AG10803 (cell line): ENCODE measurements around the gene HAX1.

ENCODE experiments used
- DNase-seq: peaks from one replicate; pipeline ENCODE4 v3.0.0; 2010; ENCODE audit warnings: low read depth
- H3K4me3 ChIP-seq: 2 replicates; pipeline ENCODE4 v1.5.1; 2011; ENCODE audit warnings: mild to moderate bottlenecking, low read length, control low read depth
- TF ChIP-seq, protein P1 (sequence below): conservative IDR thresholded peaks from 2 replicates; pipeline ENCODE4 v1.5.1; 2011; ENCODE audit warnings: mild to moderate bottlenecking, low read length, control low read depth, inconsistent platforms

HAX1 gene

DNA sequence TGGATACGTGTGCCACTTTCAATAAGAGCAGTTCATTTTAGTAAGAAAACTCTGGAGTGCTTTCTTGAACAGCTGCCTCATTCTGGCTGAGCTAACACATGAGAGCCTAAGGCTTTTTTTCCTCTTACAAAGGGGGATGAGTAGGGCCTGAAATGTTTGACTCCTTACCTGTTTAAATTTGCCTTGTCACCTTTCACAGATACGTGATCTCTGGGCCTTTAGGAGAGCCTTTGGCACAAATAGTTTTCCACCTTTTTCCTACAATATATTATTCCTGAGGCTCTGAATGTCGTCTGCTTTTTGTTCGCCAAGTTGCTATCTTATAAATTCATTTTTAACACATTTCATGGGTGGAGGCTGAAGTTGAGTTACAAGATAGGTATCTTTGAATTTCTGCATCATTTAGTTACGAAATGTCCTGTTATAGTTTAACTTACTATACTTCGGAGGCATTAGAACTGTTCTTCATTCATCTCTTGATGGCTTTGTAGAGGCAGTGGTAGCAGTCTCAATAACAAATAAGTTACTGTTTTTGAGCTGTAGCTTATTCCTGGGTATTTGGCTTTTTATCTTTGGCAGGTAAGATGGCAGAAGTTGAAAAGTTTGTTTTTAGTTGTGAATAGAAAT, 34.4 kb upstream of the HAX1 start:
- H3K4me3 ChIP-seq: no peak overlapping the region
- DNase-seq: no peak
- TF ChIP-seq, protein P1, sequence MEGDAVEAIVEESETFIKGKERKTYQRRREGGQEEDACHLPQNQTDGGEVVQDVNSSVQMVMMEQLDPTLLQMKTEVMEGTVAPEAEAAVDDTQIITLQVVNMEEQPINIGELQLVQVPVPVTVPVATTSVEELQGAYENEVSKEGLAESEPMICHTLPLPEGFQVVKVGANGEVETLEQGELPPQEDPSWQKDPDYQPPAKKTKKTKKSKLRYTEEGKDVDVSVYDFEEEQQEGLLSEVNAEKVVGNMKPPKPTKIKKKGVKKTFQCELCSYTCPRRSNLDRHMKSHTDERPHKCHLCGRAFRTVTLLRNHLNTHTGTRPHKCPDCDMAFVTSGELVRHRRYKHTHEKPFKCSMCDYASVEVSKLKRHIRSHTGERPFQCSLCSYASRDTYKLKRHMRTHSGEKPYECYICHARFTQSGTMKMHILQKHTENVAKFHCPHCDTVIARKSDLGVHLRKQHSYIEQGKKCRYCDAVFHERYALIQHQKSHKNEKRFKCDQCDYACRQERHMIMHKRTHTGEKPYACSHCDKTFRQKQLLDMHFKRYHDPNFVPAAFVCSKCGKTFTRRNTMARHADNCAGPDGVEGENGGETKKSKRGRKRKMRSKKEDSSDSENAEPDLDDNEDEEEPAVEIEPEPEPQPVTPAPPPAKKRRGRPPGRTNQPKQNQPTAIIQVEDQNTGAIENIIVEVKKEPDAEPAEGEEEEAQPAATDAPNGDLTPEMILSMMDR: no peak

DNA sequence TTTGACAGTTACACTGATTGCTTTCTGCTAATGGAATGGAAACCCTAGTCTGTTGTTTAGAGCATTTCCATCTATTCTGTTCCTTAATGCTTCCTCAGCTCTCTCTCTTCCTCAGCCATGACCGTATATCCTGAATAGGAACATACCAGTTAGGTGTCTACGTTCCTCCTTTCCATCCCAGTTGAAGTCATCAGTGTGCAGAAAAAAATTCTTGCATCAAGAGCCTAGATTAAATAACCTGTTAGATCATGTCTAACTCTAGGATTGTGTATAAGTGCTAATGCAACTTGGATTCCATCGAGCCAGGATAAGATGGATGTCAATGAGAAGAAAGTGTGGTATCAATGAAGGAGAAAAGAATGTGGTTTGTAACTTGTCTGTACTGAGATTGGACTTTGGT, 32.9 kb upstream of the HAX1 start:
- TF ChIP-seq, protein P1: no peak
- no peak overlapping the region for H3K4me3 ChIP-seq
- no peak for DNase-seq

DNA sequence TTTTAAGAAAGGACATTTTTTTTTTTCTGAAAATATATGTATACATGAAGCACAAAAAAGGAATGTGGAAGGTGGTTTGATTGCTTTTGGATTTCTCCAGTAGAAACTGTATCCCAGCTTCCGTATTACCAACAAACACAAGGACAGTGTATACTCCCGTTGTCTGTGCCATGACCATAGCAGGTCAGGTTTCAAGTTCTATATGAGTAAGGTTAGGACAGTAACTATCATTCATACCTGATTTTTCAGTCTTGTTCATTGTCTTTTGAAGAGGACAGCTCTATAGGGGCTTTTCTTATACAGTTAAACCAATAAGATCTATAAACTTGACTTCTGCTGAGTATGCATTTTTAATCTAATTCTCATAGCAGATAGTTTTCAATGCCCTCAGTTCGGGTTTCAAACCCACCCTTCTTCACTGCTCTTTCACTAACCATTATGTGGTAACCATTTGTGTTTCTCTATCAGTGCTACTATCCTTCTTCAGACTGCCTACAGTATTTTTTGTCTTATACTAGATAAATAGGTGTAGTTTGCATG, 32.1 kb upstream of the HAX1 start:
- TF ChIP-seq, protein P1: no peak
- no peak for DNase-seq
- H3K4me3 ChIP-seq: no peak overlapping the region

DNA sequence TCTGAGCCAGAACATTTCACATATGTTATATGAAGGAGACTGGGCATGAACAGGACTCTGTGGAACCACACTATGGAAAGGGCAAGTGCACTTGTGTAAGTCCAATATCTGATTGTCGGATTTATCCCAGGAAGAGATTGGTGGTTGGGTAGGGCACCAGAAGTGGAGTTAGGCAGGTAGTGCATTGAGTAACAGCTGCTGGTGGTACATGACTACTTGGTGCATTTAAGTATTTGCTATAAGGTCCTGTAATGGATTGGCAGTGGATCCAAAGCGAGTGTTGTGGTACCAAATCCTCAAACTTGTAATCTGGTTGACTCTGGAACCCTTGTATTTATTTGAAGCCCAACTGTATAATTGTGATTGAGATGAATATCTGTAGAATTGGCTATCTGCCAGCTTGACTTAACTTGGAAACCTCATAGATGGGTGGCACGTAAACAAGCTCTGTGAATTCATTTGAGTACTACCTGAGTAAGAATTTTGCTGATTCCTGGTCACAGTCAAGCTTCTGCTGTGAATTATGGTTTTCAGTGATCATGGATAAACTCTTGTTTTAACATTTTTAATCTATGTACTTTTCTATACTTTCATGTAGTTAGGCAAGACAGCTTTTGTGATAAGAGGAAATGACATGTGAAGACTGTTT, 30.6 kb upstream of the HAX1 start:
- no peak for DNase-seq
- H3K4me3 ChIP-seq: no peak overlapping the region
- TF ChIP-seq, protein P1: no peak

DNA sequence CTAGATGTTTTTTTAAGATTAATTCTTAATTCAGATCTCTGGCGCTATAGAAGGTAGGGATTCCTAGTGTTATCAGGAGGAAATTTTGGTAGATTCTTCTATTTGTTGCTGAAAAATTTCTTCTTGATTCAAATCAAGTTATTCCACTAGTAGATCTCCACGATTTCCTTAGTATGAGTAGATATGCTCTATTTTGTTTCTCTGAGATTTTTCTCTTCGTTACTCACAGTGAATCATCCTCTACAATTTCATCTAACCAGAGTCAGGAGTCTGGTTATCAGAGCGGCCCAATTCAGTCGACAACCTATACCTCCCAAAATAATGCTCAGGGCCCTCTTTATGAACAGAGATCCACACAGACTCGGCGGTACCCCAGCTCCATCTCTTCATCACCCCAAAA, 18.8 kb upstream of the HAX1 start:
- H3K4me3 ChIP-seq: no peak overlapping the region
- no peak for DNase-seq
- TF ChIP-seq, protein P1: no peak

DNA sequence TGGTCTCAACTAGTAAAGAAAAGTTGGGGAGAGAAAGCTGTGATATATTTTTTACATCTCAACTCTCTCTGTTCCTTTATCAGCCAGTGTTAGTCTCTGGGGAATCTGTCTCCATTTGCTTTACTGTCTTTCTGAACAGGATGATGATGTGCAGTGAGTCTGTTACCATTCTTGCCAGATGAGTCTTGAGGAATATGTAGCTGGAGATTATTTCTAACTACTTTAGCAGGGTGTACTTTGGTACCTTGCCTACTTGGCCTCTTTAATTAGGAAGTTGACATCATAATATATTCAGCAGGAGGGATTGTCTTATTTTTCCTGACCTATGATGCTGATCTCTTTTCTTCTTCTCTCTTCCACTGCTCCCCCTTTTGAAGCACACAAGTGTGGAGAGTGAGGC, 15.7 kb upstream of the HAX1 start:
- no peak for DNase-seq
- TF ChIP-seq, protein P1: no peak
- H3K4me3 ChIP-seq: no peak overlapping the region

DNA sequence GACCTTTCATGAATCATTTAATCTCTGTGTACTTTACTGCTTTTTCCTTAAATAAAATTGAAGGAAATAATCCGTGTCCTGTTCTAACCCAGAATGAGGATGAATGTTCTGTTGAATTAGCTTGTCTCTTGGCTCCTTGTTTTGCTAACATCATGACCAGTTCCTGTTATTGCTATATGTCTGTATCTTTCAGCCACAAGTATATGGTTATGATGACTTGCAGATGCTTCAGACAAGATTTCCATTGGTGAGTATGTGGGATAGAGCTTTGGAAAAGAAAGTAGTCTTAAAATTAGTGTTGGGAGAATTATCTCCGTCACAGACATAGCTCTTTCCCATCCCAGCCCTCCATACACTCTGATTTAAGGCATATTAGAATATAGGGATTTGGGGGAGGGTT, 13.6 kb upstream of the HAX1 start:
- TF ChIP-seq, protein P1: no peak
- H3K4me3 ChIP-seq: no peak overlapping the region
- DNase-seq: no peak
